PC-3 (cell line): ENCODE results near the gene EPS8. TPM values are rescaled to one million over a fixed set of nuclear protein-coding genes. Genes with fewer than 3 reads are reported as not detected.

Source experiments
- ATAC-seq: fragments of 200-7000 bp; cut with Tn5 transposase; 2 replicates; pipeline ENCODE4 v1.9.1; 2020; ENCODE audit warnings: mild to moderate bottlenecking, moderate library complexity
- BruUV-seq: library from RNA; stranded (reverse); fragments of 400-500 nt; replicated peaks from 2 replicates; lab custom pipeline; 2021; lab: Mats Ljungman, UMichigan
- CTCF ChIA-PET: fragments of 300-600 bp; sonication (Branson Sonifier 250); formaldehyde crosslinking; loops from one replicate; lab custom pipeline; 2022; ENCODE audit warnings: antibody characterized with exemption; lab: Charles Lee
- POLR2A ChIA-PET: fragments of 300-600 bp; sonication (Branson Sonifier 250); formaldehyde crosslinking; loops from one replicate; lab custom pipeline; 2022; ENCODE audit warnings: antibody characterized with exemption; ENCODE audit not compliant: unreplicated experiment; lab: Charles Lee
- DNase-seq: peaks from one replicate; pipeline ENCODE4 v3.0.0-alpha.2; 2015
- H2AFZ ChIP-seq: fragments of 300-600 bp; sonication (generic); 2 replicates; pipeline ENCODE4 v1.6.0; 2016; ENCODE audit warnings: antibody characterized with exemption, low read length
- H3F3A ChIP-seq: fragments of 300-600 bp; sonication (generic); one replicate; pipeline ENCODE4 v1.6.0; 2017; ENCODE audit warnings: antibody characterized with exemption, low read length, control low read depth, mild to moderate bottlenecking; ENCODE audit not compliant: unreplicated experiment
- H3K27ac ChIP-seq: fragments of 300-600 bp; sonication (generic); 2 replicates; pipeline ENCODE4 v1.5.1; 2016; ENCODE audit warnings: mild to moderate bottlenecking, low read length
- H3K27me3 ChIP-seq: fragments of 300-600 bp; sonication (generic); 2 replicates; pipeline ENCODE4 v1.6.1; 2016; ENCODE audit warnings: low read length, mixed read lengths
- H3K36me3 ChIP-seq: fragments of 300-600 bp; sonication (generic); 2 replicates; pipeline ENCODE4 v1.6.1; 2016; ENCODE audit warnings: low read depth, mixed run types, low read length, mixed read lengths
- H3K4me1 ChIP-seq: fragments of 300-600 bp; sonication (generic); 2 replicates; pipeline ENCODE4 v1.5.1; 2016; ENCODE audit warnings: low read length; ENCODE audit not compliant: insufficient read depth
- H3K4me2 ChIP-seq: fragments of 300-600 bp; sonication (generic); 2 replicates; pipeline ENCODE4 v1.6.0; 2016; ENCODE audit warnings: low read length
- H3K4me3 ChIP-seq: fragments of 300-600 bp; sonication (generic); 2 replicates; pipeline ENCODE4 v1.5.1; 2016; ENCODE audit warnings: mild to moderate bottlenecking, low read length, mixed read lengths
- H3K79me2 ChIP-seq: fragments of 300-600 bp; sonication (generic); 2 replicates; pipeline ENCODE4 v1.6.1; 2017; ENCODE audit warnings: low read length, mixed read lengths
- H3K9ac ChIP-seq: fragments of 300-600 bp; sonication (generic); 2 replicates; pipeline ENCODE4 v1.6.0; 2016; ENCODE audit warnings: mild to moderate bottlenecking, low read length
- H3K9me2 ChIP-seq: fragments of 300-600 bp; sonication (generic); replicated peaks from 2 replicates; pipeline ENCODE4 v1.6.1; 2016; ENCODE audit warnings: mixed run types, low read length, mixed read lengths
- H3K9me3 ChIP-seq: fragments of 300-600 bp; sonication (generic); 2 replicates; pipeline ENCODE4 v1.6.1; 2016; ENCODE audit warnings: low read length, mixed read lengths
- H4K20me1 ChIP-seq: fragments of 300-600 bp; sonication (generic); 2 replicates; pipeline ENCODE4 v1.6.1; 2016; ENCODE audit warnings: low read length, mixed read lengths
- CTCF ChIP-seq: fragments of 300-600 bp; sonication (generic); conservative IDR thresholded peaks from 2 replicates; pipeline ENCODE4 v1.5.1; 2017; ENCODE audit warnings: antibody characterized with exemption, low read depth, mild to moderate bottlenecking, low read length
- EZH2 ChIP-seq: fragments of 300-600 bp; sonication (generic); IDR thresholded peaks from one replicate; pipeline ENCODE4 v1.6.1; 2017; ENCODE audit warnings: antibody characterized with exemption, mild to moderate bottlenecking, low read length; ENCODE audit not compliant: unreplicated experiment
- EZH2phosphoT487 ChIP-seq: fragments of 300-600 bp; sonication (generic); IDR thresholded peaks from 2 replicates; pipeline ENCODE4 v1.6.1; 2018; ENCODE audit warnings: mild to moderate bottlenecking, antibody characterized with exemption, low read length, borderline replicate concordance
- intact Hi-C: fragments of 100-400 bp; cut with micrococcal nuclease; formaldehyde crosslinking; loops from 2 replicates; pipeline ENCODE4 v1.9.0; 2023
- total RNA-seq: library from RNA; depleted of rRNA; stranded (reverse); fragments of >200 nt; gene quantifications from 2 replicates; pipeline ENCODE4 v1.2.3, GENCODE V29; 2014

EPS8 gene
- total RNA-seq, 1 experiment from 2014 or later = 47.4 TPM

- DNase-seq (no peak), ATAC-seq (no peak)
- Histone ChIP-seq H3K4me3 (no peak overlapping the region), H3K4me2 (no peak overlapping the region), H3K79me2 (0 out of 2 replicates have a peak, but pooled peaks cover 5% of the 10 kb centered on the region), H4K20me1 (no peaks in the 10 kb centered on the region), H3K9me3 (no peaks in the 10 kb centered on the region), H2AFZ (no peak overlapping the region), H3K4me1 (peaks cover 20% of the 10 kb centered on the region), H3K27me3 (no peaks in the 10 kb centered on the region), H3K27ac (no peak overlapping the region), H3K36me3 (no peaks in the 10 kb centered on the region), H3F3A (no peaks in the 10 kb centered on the region), H3K9me2 (no peaks in the 10 kb centered on the region), H3K9ac (no peak overlapping the region)
- TF ChIP-seq EZH2 = no peak
- no peak for TF ChIP-seq CTCF
- no peak for TF ChIP-seq EZH2phosphoT487
- BruUV-seq = no TSS peak
- intact Hi-C loops = no loop called here
- ChIA-PET CTCF (no interaction called here), POLR2A (interaction anchor here (0.6 kb wide), 1 partner anchor 56 kb away, joined by 7 read pairs; no protein-coding TSS in a partner anchor)
Measured at GRCh38 chr12:15706010-15706676, 83.0 kb downstream of the EPS8 start.

GRCh38 chr12:15705606-15706005 is 83.6 kb downstream of the EPS8 start:
- ATAC-seq (no peak), DNase-seq (no peak)
- Histone ChIP-seq H3K4me2 (no peak overlapping the region), H3K4me1 (peaks cover 25% of the 10 kb centered on the region), H3K9me2 (no peaks in the 10 kb centered on the region), H3K27ac (no peak overlapping the region), H3K36me3 (no peaks in the 10 kb centered on the region), H3K9ac (no peak overlapping the region), H3K27me3 (no peaks in the 10 kb centered on the region), H4K20me1 (no peaks in the 10 kb centered on the region), H3K9me3 (no peaks in the 10 kb centered on the region), H3K79me2 (0 out of 2 replicates have a peak, but pooled peaks cover 5% of the 10 kb centered on the region), H2AFZ (no peak overlapping the region), H3K4me3 (no peak overlapping the region), H3F3A (no peaks in the 10 kb centered on the region)
- no TSS peak for BruUV-seq
- ChIA-PET CTCF (no interaction called here), POLR2A (interaction anchor here (0.6 kb wide), 1 partner anchor 55 kb away, joined by 7 read pairs; no protein-coding TSS in a partner anchor)
- intact Hi-C loops = no loop called here
- TF ChIP-seq EZH2phosphoT487 = no peak
- TF ChIP-seq CTCF = no peak
- no peak for TF ChIP-seq EZH2

- DNase-seq (no peak), ATAC-seq (no peak)
- peaks cover 37% of the 10 kb centered on the region for H3K4me1 ChIP-seq
- CTCF ChIA-PET = no interaction called here
- no peaks in the 10 kb centered on the region for H3K36me3 ChIP-seq
- H3K9me2 ChIP-seq = no peaks in the 10 kb centered on the region
- peak overlapping the region; percentile 57; the same call in 1 of the 2 replicates for H3K9ac ChIP-seq
- peak overlapping the region; percentile 53; the same call in 1 of the 2 replicates for H3K4me2 ChIP-seq
- H3K79me2 ChIP-seq = peaks cover 26% of the 10 kb centered on the region
- BruUV-seq = no TSS peak
- no peaks in the 10 kb centered on the region for H3K27me3 ChIP-seq
- H4K20me1 ChIP-seq = no peaks in the 10 kb centered on the region
- H2AFZ ChIP-seq = no peak overlapping the region
- POLR2A ChIA-PET = no interaction called here
- TF ChIP-seq EZH2phosphoT487 = no peak
- TF ChIP-seq EZH2 = no peak
- TF ChIP-seq CTCF = no peak
- no peak overlapping the region for H3K4me3 ChIP-seq
- H3K9me3 ChIP-seq = no peaks in the 10 kb centered on the region
- H3K27ac ChIP-seq = peak overlapping the region; percentile 86
- intact Hi-C loops = loop anchor here (5.0 kb wide), 2 partner anchors 40 to 65 kb away; no protein-coding TSS in a partner anchor
- H3F3A ChIP-seq = no peaks in the 10 kb centered on the region
Measured at GRCh38 chr12:15702276-15702675, 86.9 kb downstream of the EPS8 start.
